IPS-18c (cell line): ENCODE measurements around the gene FIGN.

Experiments used
- H3K4me3 ChIP-seq: 2 replicates; pipeline ENCODE4 v1.7.0; 2013; ENCODE audit warnings: low read depth, mild to moderate bottlenecking, low read length, moderate library complexity; ENCODE audit not compliant: insufficient read depth
- H3K9me3 ChIP-seq: one replicate; pipeline ENCODE4 v1.6.1; 2013; ENCODE audit warnings: mild to moderate bottlenecking, low read length, moderate library complexity; ENCODE audit not compliant: control insufficient read depth, insufficient read depth

The FIGN gene

DNA sequence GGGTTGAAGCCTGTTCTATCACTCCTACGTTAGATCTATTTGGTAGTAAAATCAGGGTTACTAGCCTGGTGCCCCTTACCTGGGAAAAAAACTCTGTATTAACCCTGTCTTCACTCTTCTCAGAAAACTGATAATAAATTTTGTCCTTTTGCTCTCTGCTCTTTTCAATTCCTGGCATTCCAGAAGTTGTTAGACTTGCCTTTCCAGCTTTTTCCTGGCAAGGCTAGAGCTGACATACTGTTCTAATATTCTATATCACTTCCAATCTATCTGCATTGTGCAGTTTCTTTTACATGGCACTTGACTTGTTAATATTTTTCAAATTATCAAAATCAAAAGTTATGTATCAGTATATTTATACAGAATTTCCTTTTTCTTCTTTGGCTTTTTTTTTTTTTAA is 162.2 kb downstream of the FIGN start:
- Histone ChIP-seq H3K4me3 (no peak overlapping the region), H3K9me3 (no peaks in the 10 kb centered on the region)

DNA sequence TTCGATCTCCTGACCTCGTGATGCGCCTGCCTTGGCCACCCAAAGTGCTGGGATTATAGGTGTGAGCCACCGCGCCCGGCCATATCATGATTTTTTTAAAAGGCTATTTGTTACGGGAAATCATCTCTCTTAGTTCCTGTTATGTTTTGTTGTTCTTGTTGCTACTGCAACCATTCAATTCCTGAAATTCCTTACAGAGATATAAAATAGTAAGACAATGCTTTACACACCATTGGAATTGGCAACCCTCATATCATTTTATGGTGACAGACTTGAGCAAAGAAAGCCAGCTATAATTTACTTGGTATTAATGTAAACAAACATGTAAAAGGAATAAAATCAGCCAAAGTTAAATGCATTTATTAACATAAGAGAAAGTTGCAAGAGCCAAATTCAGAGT is 163.0 kb downstream of the FIGN start:
- Histone ChIP-seq H3K9me3 (no peaks in the 10 kb centered on the region), H3K4me3 (no peak overlapping the region)

DNA sequence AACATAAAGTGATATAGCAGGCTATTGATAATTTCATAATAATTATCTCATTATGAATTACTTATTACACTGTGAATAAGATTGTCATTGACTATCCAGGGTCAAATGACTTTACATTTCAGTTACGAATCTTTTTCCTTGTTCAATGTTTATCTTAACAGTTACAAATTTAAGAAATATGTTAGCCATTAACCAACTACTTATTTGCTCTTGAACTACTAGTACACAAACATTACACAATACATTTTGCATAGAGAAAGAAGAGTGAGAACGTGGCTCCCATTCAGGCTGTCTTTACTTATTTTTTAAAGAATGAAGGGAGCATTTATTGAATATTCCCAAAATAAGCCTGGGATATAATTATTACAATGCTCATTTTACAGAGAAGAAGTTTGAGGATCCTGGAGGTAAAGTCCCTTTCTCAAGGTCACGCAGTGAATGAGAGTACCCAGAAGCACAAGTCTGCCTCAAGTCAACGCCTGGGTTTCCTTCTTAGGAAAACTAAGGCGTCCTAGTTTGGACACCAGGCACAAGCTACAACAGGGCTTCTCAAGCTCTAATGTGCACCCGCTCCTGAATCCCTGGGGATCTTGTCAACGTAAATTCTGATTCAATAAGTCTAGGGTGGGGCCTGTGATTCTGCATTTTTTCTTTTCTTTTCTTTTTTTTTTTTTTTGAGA is 164.2 kb downstream of the FIGN start:
- no peak overlapping the region for H3K4me3 ChIP-seq
- no peaks in the 10 kb centered on the region for H3K9me3 ChIP-seq

DNA sequence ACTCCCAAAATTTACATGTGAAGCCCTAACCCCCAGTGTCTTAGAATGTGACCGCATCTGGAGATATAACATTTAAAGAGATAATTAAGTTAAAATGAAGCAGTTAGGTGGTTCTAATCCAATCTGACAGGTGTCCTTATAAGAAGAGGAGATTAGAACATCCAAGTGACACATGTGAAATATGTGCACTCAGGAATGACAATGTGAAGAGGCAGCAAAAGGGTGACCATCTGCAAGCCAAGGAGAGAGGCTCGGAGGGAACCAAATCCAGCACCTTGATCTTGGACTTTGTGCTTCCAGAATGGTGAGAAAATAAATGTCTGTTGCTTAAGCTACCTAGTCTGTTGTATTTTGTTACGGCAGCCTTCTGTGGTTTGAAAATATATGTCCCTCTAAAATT is 165.4 kb downstream of the FIGN start:
- H3K4me3 ChIP-seq: no peak overlapping the region
- H3K9me3 ChIP-seq: no peaks in the 10 kb centered on the region

DNA sequence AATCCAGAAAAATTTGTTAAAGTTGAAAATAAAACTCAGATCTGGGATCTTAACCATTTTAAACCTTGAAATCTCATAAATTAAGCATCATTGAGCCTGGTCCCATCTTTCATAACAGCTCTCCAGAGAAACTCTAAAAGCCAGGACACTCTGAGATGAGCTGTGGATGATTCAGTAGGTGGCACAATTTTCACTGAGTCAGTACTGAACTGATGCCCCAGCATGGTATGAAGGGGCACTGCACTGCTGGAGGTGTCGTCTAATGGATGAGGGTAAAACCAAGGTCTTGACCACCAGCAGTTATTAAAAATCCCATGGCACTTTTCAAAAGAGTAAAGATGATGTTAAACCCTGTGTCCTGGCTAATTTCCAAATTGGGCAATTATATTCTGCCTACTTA is 170.6 kb downstream of the FIGN start:
- Histone ChIP-seq H3K4me3 (no peak overlapping the region), H3K9me3 (no peaks in the 10 kb centered on the region)

DNA sequence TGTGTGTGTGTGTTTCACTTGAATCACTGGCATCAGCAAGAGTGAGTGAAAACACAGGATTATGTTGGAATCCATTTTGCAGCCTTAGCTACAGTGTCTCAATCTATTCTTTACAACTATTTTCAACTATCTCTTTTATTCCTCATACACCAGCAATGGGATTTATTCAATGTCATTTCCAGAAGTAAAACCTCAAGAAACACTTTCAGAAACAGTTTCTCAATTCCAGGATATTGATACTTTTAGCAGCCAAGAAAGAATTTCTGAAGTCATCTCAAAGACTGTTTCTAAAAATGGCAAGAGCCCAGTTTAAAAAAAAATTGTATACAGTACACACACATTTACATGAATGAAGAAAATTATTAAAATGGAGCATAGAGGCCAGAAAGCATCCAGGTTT is 171.6 kb downstream of the FIGN start:
- H3K4me3 ChIP-seq: no peak overlapping the region
- H3K9me3 ChIP-seq: no peaks in the 10 kb centered on the region

DNA sequence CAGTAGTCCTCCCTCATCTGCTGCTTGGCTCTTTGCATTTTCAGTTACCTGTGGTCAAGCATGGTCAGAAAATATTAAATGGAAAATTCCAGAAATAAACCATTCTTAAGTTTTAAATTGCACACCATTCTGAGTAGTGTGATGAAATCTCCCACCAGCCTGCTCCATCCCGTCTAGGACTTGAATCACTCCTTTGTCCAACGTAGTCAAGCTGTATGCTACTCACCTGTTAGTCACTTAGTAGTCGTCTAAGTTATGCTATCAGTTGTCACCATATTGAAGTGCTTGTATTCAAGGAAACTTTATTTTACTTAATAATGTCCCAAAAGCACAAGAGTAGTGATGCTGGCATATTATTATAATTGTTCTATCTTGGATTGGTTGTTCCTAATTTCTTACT is 172.5 kb downstream of the FIGN start:
- no peak overlapping the region for H3K4me3 ChIP-seq
- no peaks in the 10 kb centered on the region for H3K9me3 ChIP-seq

DNA sequence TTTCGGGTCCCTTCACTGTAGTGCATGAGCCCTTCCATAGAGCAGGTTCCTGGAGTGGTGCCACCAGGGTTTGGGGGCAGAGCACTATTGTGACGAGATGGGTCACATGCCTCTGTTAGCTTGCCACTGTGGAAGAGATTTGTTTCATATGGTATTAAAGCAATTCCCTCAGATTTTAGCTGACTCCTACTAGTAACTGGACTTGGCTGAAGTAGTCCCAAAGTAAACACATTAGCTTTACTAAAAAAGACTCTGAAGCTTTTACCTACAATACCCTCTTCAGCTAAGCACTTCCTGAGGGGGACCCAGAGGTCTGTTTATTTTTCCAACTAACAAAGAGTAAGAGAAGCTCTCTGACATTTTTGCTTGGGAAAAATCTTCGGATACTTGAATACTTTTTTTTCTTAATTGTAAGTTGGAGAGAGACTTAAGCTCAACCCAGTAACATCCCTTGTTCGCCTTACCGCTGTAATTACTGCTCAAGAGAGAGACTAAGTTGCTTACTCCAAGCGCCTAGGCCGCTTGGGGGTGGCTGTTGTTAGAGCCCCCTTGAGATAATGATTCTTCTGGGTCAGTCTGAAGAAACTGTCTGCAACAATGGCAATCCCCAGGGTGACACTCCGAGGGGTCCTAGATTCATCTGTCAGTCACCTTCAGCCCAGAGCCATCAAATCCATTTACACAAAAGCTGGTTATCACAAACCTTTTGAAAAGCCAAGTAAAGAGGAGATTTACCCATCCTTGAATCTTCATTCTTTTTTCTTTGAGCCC is 177.4 kb downstream of the FIGN start:
- H3K4me3 ChIP-seq: no peak overlapping the region
- no peaks in the 10 kb centered on the region for H3K9me3 ChIP-seq

DNA sequence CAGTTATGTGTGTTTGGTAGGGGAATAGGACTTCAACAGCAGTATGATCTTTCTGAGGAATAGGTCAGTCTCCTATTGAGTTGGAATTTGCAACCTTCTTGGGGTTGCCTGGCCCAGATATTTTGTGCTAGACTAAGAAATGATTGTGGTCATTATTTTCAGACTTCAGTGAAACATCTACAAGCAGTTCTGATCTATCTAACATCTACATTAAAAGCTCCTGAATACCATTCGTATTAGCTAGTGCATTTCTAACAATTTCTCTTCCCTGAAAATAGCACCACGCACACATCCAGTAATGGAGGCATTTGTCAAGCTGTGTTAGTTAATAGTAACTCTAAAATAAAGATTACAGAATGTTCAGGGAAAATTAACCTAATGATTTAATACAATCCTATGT is 179.3 kb downstream of the FIGN start:
- H3K9me3 ChIP-seq: no peaks in the 10 kb centered on the region
- no peak overlapping the region for H3K4me3 ChIP-seq

DNA sequence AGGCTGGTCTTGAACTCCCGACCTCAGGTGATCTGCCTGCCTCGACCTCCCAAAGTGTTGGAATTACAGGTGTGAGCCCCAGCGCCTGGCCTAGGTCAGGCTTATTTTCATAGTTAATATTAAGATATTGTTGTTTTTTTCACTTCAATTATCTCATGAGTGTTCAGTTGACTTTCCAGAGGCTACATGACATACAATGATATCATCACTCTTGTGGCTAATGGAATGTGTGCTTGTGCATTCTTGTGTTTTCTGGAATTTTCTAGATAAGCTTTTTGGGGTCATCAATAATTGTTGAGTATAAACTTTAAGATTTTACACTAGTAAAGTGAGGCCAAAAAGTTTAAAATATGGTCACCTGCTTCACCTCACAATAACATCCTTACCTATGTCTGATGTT is 180.9 kb downstream of the FIGN start:
- H3K9me3 ChIP-seq: no peaks in the 10 kb centered on the region
- H3K4me3 ChIP-seq: no peak overlapping the region

DNA sequence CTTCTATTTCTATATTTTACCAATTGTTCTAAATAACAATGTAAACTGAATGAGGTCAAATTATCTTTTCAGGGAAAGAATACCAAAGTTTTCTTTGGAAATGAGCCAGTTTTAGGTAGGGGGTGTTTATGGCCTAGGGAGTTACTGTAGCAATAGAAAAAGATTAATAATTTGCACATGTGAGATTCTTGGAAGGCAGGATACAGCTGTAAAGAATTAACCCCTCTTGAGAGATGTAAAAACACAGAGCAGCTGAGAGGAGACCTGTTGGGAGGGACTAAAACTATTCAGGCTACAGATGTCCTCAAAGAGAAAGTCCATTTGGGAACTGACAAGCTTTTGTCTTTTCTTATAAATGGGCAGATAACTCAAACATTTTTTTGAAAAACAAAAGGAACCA is 182.2 kb downstream of the FIGN start:
- no peaks in the 10 kb centered on the region for H3K9me3 ChIP-seq
- H3K4me3 ChIP-seq: no peak overlapping the region

DNA sequence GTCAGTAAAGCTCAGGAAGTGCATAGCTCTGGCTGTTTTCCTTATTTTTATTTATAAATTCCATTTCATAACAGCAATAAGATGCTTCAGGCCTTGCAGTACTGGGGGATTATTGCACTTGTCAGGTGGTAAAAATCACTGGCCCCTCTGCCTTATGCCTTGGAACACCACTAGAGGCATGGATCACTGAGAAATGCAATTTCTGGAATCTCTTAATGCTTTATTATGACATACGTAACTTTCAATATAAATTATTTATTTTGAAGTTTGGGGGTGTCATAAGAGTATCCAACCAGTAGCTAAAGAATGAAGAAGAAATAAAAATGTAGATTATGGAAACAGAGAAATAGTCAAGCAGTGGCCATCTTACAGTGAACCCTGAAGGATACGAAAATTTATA is 183.1 kb downstream of the FIGN start:
- no peaks in the 10 kb centered on the region for H3K9me3 ChIP-seq
- H3K4me3 ChIP-seq: no peak overlapping the region

DNA sequence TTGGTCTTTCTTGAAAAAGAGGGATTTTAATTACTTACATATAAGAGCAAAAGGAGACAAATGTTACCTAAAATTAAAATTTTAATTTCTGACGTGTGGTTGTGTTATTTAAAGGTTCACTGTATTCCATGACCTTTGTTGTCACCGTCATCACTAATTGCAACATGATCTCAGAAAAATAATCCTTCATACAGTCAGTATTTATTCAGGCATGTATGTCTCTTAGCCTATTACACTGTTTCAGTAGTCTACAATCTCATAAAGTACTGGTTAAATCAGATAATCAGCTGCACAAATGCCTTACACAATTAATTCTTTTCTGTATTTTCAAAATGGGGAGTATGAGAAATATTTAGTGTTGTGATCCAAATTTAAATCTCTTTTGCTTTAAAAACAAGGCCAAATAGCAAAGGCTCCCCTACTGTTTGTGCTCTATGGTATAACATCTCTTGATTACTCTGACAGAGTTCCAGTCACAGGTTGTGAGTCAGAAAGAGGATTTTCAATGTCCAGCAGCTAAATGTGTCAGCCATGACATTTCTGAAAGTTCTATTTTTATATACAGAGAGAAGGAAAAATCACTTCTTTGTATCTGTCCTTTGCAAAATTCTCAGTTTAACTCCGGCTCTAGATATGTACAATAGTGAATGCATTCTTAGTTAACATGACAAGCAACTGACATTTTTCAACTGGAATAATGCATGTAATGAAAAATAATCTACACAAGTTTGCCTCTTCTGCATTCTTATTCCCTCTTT is 184.0 kb downstream of the FIGN start:
- Histone ChIP-seq H3K9me3 (no peaks in the 10 kb centered on the region), H3K4me3 (no peak overlapping the region)

DNA sequence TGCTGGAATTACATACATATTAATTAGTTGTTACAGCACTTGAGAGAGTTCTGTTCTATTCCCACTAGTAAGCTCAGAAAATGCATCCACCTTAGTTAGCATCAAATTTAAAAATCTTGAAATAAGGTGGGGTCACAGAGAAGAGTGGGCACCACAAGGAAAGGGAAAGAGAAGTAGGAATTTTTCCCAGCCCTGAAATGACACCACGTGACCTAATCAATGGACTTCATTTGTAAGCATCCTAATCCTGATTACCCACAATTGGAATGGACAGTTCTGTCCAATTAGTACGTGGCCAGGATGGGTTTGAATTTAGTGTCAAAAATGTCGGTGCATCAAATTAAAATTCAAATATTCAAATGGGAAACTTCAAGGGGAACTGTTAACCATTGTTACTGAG is 186.8 kb downstream of the FIGN start:
- H3K4me3 ChIP-seq: no peak overlapping the region
- no peaks in the 10 kb centered on the region for H3K9me3 ChIP-seq
